Heart right ventricle (tissue), 16 donors: ENCODE measurements around the gene TRMT112. TPM values are rescaled to one million over a fixed set of nuclear protein-coding genes. Genes with fewer than 3 reads are reported as not detected.

Experiments
- ATAC-seq, 8 donors: fragments of 200-7000 bp; cut with Tn5 transposase; one replicate each; pipeline ENCODE4 v1.9.1; 2020; ENCODE audit warnings: mild to moderate bottlenecking in 8 of 8, moderate library complexity in 8 of 8, moderate number of reproducible peaks in 1 of 8
- DNase-seq, 2 donors: peaks; one replicate each; pipeline ENCODE4 v3.0.0-alpha.2; 2020
- H3K27ac ChIP-seq, 10 donors: fragments of 200-600 bp; sonication (generic) in 2 of 10; one replicate each; pipeline versions ENCODE4 v1.5.0 to v1.8.0; 2020 to 2022; ENCODE audit warnings: mild to moderate bottlenecking in 3 of 10
- H3K27me3 ChIP-seq, 7 donors: fragments of 200-600 bp; one replicate each; pipeline ENCODE4 v1.8.0; 2021 to 2022; ENCODE audit warnings: mild to moderate bottlenecking in 2 of 7
- H3K36me3 ChIP-seq, 9 donors: fragments of 200-600 bp; sonication (generic) in 1 of 9; one replicate each; pipeline versions ENCODE4 v1.5.0 to v1.8.0; 2020 to 2022; ENCODE audit warnings: mild to moderate bottlenecking in 2 of 9
- H3K4me1 ChIP-seq, 9 donors: fragments of 200-600 bp; sonication (generic) in 1 of 9; one replicate each; pipeline versions ENCODE4 v1.5.0 to v1.8.0; 2020 to 2022; ENCODE audit warnings: mild to moderate bottlenecking in 4 of 9
- H3K4me3 ChIP-seq, 10 donors: fragments of 200-600 bp; sonication (generic) in 2 of 10; one replicate each; pipeline versions ENCODE4 v1.5.0 to v1.8.0; 2020 to 2022; ENCODE audit warnings: mild to moderate bottlenecking in 7 of 10, moderate library complexity in 2 of 10
- H3K9me3 ChIP-seq, 11 donors: fragments of 200-600 bp in 10 of 11; sonication (generic) in 2 of 11; one replicate each; pipeline versions ENCODE4 v1.5.0 to v1.8.0; 2013 to 2022; ENCODE audit warnings: mild to moderate bottlenecking in 2 of 11, control low read depth in 1 of 11, moderate library complexity in 1 of 11
- CTCF ChIP-seq, 9 donors: fragments of 200-600 bp; sonication (generic) in 2 of 9; IDR thresholded peaks; one replicate each; pipeline versions ENCODE4 v1.5.0 to v1.8.0; 2021 to 2022; ENCODE audit warnings: antibody characterized with exemption in 9 of 9, mild to moderate bottlenecking in 5 of 9, moderate library complexity in 1 of 9
- WGBS, 2 donors: extraction: QIAGEN DNeasy Blood & Tissue Kit; methylation state at CpG; one replicate each; pipeline ENCODE4 v1.1.7; 2013; ENCODE audit warnings: inconsistent platforms in 1 of 2; 5-methylcytosine and 5-hydroxymethylcytosine counted together
- intact Hi-C, 10 donors: fragments of 100-400 bp; cut with DNase I; formaldehyde crosslinking; loops; one replicate each; pipeline versions ENCODE4 v1.11.1 to v1.14.2; 2022
- long read RNA-seq, 3 donors: library from polyadenylated mRNA; unstranded; transcript quantifications; one replicate each; pipeline ENCODE4 v2.0.0, GENCODE V29; 2020 to 2021
- polyA plus RNA-seq, 2 donors: library from polyadenylated mRNA; stranded (reverse); fragments of 200-250 nt; gene quantifications; one replicate each; pipeline ENCODE4 v1.2.3, GENCODE V29; 2013
- total RNA-seq, 10 donors: library from RNA; stranded (reverse); fragmentation: NEBNext Ultra II Directional in 3 of 10; extraction: Animal tissue kit (Norgen Biotek cat#: 25700) in 3 of 10; gene quantifications; one replicate each; pipeline versions ENCODE4 v1.2.1 to v1.2.4, GENCODE V29; 2021 to 2023
- donor health status: Arrhythmogenic right ventricular cardiomyopathy.
- donor health status: ischemic (EF 13 %, LVEDD 7.1; RV severe dilation, severe dysfunction).
- donor health status: healthy with polysubstance abuse.
- donor health status: DM: no; HTN: yes; CAD: no.
- donor health status: DM: no; HTN: no; CAD: no.
- donor health status: ischemic (EF 25% LVEDD 6.9; RV normal size, moderate dysfunction).
- donor health status: ischemic (EF 25% LVEDD 5.7; RV mildly dilated, moderate dysfunction).
- donor health status: healthy.
- donor health status: DM: yes; HTN: yes; CAD: no.
- donor health status: Ischemic cardiomyopathy.
- donor health status: ischemic (EF 35%, LVEDD 5.7; RV mildly dilated, moderate dysfunction).
- donor health status: nonischemic (EF 11% LVEDD 7.7; RV severe dilation, severe dysfunction).
- donor health status: DM: yes; HTN: yes; CAD: no.
- donor health status: PGD.
- donor health status: ischemic (EF 29% LVEDD 5.4; RV normal size, mild dysfunction).
- donor health status: nonischemic (EF 23%, LVEDD 6.1; RV moderate dilation, normal function).

TRMT112 gene
- 100 to 1,000 TPM in 2 of 10 donors, 10 to 100 TPM in 8; 68.7 to 121 (median 90.2) TPM for total RNA-seq
- 100 to 1,000 TPM; 182 to 208 TPM for polyA plus RNA-seq
- long read RNA-seq, donor 1, transcript TRMT112-206 (4 exons, 1,106 nt) = major isoform, 68 of 80 reads
- long read RNA-seq, donor 1, transcript TRMT112-203 (3 exons, 823 nt) = minor isoform, 6 of 80 reads
- long read RNA-seq, donor 1, partial matches to known transcripts = 0 of 80 reads
- long read RNA-seq, donor 1, other reads (novel, unspliced or antisense) = 2 of 80 reads
- long read RNA-seq, donor 2, transcript TRMT112-206 (4 exons, 1,106 nt) = major isoform, 45 of 51 reads
- long read RNA-seq, donor 2, partial matches to known transcripts = 0 of 51 reads
- long read RNA-seq, donor 2, other reads (novel, unspliced or antisense) = 2 of 51 reads
- long read RNA-seq, donor 3, transcript TRMT112-206 (4 exons, 1,106 nt) = major isoform, 6 of 8 reads
- long read RNA-seq, donor 3, partial matches to known transcripts = 0 of 8 reads
- long read RNA-seq, donor 3, other reads (novel, unspliced or antisense) = 0 of 8 reads

GRCh38 chr11:64317325-64317960 lies at the start of gene TRMT112:
TSS of gene TRMT112 (minus strand) at chr11:64317559. CDS start at chr11:64317526, 33 bp downstream.
- Histone ChIP-seq H3K4me1 (peaks cover 8 to 53% (median 37%) of the 10 kb centered on the region in 9 donors), H3K9me3 (no peaks in the 10 kb centered on the region), H3K27me3 (no peaks in the 10 kb centered on the region), H3K4me3 (peak within 1 kb of the TSS; percentile 45 to 94 (median 82)), H3K27ac (peak within 1 kb of the TSS; percentile 91 to 100 (median 98)), H3K36me3 (peaks cover 0 to 55% (median 19%) of the 10 kb centered on the region in 9 donors)
- DNase-seq = peak; percentile 91 to 98
- TF ChIP-seq CTCF (IDR thresholded peaks at IDR 0.05) = no peak
- intact Hi-C loops = loop anchor here in 6 of 10 donors (1.0 to 5.0 kb wide), 3 partner anchors 12 to 40 kb away; partner anchors contain the start of genes RPS6KA4 (in 4 of the 6) and ESRRA (in 1 of the 6)
- ATAC-seq = peak; percentile 78 to 93 (median 88)
- 0% methylated on average over 43 of the region's 43 CpGs for WGBS, 2 donors

- no peak for DNase-seq
- 89 to 92% methylated on average over 1 of the region's 1 CpG for WGBS, 2 donors
- Histone ChIP-seq H3K36me3 (peaks cover 0 to 98% (median 59%) of the 10 kb centered on the region in 9 donors), H3K4me1 (no peaks in the 10 kb centered on the region), H3K27me3 (no peaks in the 10 kb centered on the region), H3K4me3 (no peak overlapping the region), H3K27ac (no peak overlapping the region), H3K9me3 (no peaks in the 10 kb centered on the region)
- intact Hi-C loops = no loop called here
- TF ChIP-seq CTCF (IDR thresholded peaks at IDR 0.05) = no peak
- ATAC-seq = no peak
Measured at GRCh38 chr11:64366751-64367150, 49.4 kb upstream of the TRMT112 start.

- no peak for ATAC-seq
- Histone ChIP-seq H3K27me3 (no peaks in the 10 kb centered on the region), H3K9me3 (no peaks in the 10 kb centered on the region), H3K27ac (no peak overlapping the region), H3K4me1 (peaks cover 0 to 12% (median 4%) of the 10 kb centered on the region in 9 donors), H3K36me3 (peaks cover 0 to 98% (median 65%) of the 10 kb centered on the region in 9 donors), H3K4me3 (no peak overlapping the region)
- no peak for TF ChIP-seq CTCF (IDR thresholded peaks at IDR 0.05)
- intact Hi-C loops = no loop called here
- WGBS, 2 donors = 92 to 93% methylated on average over 4 of the region's 4 CpGs
- DNase-seq = no peak
Measured at GRCh38 chr11:64364911-64365310, 47.6 kb upstream of the TRMT112 start.

GRCh38 chr11:64364435-64364834 lies 47.1 kb upstream of the TRMT112 start:
- no peak for TF ChIP-seq CTCF (IDR thresholded peaks at IDR 0.05)

More at GRCh38 chr11:64364435-64364834, 47.1 kb upstream of the TRMT112 start:
- no peak for ATAC-seq
- H3K27me3 ChIP-seq = no peaks in the 10 kb centered on the region
- DNase-seq = no peak
- H3K4me3 ChIP-seq = no peak overlapping the region
- no peaks in the 10 kb centered on the region for H3K9me3 ChIP-seq
- peaks cover 0 to 16% (median 9%) of the 10 kb centered on the region in 9 donors for H3K4me1 ChIP-seq
- WGBS, 2 donors = 92 to 93% methylated on average over 6 of the region's 6 CpGs
- intact Hi-C loops = no loop called here
- H3K36me3 ChIP-seq = peaks cover 0 to 93% (median 62%) of the 10 kb centered on the region in 9 donors
- H3K27ac ChIP-seq = no peak overlapping the region
